Islet precursor cell (in vitro differentiated cells): ENCODE data around the gene TNS1.

ENCODE experiments used
- DNase-seq: peaks from one replicate; pipeline ENCODE4 v3.0.0-alpha.2; 2018

The TNS1 gene

DNA sequence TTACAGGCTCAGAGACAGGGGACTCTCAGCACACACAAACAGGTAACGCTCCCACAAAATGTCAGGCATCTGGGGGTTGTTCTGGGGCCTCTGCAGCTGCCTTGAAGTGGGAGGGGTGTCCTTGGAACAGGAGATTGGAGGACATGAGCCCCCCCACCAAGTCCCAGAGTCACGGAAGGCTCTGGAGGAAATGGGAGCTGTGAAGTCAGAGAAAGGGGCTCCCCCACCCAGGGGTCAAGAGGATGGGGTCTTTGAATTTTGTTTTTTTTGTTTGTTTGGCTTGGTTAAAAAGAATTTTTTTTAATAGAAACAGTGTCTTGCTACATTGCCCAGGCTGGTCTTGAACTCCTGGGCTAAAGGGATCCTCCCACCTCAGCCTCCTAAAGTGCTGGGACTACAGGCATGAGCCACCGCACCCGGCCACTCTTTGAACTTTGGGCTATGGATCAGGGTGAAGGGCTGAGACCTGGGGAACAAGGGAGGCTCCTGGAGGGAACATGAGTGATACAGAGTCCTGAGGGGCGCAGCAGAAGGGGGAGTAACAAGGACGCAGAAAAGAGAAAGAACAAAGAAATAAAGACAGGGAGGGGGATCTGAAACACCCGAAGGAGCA, 46.8 kb downstream of the TNS1 start:
- no peak for DNase-seq

DNA sequence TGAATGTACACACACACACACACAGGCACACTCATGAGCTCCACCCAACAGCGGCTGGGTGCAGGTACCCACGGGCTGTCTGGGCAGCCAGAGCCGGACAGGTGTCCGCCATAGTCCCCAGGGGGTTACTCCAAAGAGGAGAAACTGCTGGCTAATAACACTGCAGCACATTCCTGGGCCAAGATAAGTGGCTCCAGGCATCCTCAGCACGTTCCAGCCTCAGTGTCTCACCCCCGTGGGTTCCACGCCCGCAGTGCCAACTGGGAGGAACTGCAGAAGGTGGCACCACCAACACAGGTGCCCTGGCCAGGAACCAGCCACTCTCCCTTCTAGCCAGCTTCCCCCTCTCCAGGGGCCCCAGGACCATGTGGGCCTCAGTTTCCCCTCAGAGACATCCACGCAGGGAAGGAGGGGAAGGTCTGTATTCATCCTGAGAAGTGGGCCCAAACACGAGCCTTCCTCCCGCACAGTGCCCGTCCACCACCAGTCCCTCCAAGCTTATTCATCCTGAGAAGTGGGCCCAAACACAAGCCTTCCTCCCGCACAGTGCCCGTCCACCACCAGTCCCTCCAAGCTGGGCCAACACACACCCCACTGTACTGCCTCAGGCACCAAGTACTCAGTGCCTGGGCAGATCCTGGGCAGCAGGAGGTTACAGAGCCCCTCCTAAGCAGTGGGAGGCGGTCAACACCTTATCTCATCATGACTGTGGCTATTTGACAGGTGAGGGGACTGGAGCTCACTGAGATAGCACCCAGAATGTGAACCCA, 47.6 kb downstream of the TNS1 start:
- no peak for DNase-seq

DNA sequence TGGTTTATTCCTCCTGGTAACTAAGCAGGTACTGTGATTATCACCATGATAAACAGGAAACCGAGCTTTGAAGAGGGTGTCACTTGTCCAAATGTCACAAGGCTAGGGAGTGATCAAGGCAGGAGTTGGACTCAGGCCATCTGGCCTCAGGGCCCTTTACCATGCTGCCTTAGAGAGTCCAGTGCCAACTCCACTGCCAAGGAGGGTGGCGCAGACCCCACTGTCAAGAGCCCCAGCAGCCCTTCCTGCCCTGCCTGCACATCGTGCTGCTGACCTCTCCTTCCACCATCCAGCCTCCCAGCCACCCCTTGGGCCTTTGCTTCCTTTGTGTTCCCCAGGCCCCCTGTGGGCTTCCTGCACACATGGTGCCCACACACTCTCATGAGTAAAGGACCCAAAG, 48.3 kb downstream of the TNS1 start:
- DNase-seq = no peak

DNA sequence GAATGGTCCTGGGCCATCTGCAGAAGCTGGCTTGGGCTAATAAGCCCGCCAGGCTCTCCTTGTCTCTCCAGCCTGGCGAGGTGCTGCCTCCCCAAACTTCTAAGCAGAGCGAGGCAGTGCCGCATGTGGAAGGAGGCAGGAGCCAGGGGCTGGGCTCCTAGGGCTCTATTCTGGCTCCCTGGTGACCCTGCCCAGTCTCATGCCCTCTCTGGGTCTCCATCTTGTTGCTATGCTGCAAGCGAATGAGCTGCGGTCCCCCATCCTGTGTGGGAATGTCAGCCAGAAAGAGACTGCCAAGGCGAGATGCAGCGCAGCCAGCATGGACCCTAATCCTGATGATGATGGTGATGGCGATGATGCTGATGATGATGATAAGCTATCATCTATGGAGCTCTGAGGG, 48.7 kb downstream of the TNS1 start:
- no peak for DNase-seq

DNA sequence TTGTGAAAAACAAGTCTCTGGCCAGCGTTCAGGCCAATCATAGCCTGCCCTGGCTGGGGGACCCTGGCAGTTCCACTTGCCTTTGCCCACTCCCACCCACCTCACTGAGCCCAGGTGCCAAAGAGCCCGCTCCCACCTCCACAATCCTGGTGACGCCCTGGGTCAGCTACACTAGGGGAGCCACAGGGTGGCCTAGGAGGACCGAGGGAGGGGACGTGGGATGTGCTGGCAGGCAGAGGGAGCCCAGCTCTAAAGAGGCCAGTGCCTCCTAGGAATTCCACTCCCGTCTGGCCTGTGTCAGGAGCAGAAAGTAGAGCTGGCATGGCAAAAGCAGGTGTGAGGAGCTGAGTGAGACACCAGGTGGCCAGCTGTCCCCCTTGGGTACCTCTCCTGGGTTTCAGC, 49.3 kb downstream of the TNS1 start:
- no peak for DNase-seq

DNA sequence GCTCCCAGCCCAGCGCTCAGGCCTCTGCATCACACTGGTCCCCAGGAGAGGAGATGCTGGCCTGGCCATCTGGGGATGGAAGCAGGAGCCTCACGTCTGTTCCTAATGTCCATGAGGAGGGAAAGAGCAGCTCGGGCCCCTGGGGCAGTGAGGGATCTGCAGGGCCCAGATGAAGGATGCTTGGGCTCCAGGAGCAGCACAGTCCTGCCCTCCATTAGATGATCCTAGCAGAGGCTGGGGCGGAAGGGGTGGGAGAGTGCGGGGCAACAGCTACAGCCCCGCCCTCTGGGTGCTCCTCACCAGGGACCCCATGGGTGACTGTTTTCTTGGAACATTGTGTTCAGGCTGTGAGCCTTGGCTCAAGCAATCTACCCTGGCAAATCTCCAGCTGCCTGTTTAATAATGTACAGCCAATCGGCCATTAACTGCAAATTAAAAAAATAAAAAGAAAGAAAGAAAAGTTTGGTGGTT, 49.7 kb downstream of the TNS1 start:
- DNase-seq = no peak

DNA sequence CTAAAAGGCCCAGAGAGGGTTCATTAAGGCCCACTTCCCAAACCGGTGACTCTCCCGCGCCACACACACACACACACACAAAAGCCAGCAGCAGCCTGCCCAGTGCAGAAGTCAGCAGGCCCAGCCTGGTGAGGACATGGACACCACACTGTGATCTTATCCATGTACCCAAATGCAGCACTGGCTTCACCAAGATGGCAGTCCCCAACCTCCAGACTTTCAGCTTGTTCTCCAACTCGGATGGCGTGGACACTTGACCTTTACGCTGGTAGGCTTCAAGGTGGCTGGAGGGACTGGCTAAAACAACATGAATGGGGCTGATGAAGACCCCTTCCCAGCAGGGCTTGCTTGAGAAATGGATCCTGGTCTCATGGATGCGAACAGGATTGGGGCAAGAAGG, 50.4 kb downstream of the TNS1 start:
- DNase-seq = no peak

DNA sequence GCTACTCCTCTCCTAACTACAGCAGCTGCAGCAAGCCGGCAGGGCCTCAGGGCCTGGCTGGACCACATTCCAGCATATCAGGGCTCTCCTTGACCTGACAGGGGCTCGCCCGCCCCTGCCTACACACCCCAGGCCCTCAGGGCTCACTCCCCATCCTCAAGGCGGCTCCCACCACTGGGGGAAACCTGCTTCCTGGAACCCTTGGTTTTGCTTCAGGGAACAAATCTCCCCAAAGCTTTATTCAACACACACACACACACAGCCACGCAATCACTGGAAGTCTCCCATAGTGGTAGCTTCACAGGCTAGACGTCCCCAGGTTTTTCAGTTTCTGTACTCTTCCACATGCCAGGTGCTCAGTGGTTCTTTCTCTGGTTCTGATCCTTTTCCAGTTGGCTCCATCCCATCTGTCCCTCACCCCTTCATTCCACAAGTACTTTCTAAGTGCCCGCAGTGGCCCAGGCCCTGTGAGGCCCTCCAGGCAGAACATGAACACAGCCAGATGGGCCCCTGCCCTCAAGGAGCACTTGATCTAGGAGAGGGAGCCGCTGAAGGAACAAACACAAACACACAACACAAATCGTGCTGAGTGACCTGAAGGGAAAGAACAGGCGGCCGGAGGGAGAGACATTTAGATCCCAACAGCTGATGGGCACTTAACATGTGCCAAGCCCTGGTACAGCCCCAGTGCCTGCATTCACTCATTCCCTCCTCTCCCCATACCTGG, 51.1 kb downstream of the TNS1 start:
- DNase-seq = peak; percentile 87

DNA sequence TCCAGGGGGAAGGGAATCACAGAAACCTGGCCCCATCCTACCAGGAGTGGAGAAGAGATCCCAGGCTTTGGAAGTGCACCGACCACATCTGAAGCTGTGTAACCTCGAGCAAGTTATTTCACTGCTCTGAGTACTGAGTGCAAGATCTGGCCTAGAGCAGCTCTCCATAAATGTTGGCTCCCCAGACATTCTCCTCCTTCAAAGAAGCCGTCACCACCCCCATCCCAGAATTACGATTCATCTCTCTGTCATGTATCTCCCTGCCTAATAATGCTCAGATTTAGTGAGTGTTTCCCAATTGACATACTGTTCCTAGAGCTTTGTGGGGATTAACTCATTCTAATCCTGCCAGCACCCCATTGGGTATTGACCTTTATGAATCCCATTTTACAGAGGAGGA, 51.7 kb downstream of the TNS1 start:
- DNase-seq = no peak

DNA sequence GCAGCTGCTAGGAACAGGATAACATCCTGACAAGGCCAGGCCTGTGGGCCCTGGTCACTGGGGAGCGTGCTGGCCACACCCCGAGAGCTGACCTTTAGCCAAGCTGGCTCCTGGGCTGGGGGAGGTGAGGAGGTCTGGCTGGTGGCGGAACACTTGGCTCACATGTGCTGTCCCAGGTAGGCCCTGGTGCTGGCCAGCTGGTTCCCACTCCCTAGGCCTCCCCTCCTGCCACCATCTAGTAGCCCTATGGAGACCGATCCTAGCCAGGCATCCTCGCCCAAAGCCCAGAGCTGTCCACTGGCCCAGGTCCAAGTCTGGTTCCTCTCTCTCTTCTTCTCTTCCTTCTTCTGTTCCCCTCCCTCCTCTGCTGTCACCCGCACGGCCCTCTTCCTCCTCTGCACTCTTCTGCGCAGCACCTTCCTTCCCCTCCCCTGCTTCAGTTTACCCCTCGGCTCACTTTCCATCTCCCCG, 52.4 kb downstream of the TNS1 start:
- no peak for DNase-seq

DNA sequence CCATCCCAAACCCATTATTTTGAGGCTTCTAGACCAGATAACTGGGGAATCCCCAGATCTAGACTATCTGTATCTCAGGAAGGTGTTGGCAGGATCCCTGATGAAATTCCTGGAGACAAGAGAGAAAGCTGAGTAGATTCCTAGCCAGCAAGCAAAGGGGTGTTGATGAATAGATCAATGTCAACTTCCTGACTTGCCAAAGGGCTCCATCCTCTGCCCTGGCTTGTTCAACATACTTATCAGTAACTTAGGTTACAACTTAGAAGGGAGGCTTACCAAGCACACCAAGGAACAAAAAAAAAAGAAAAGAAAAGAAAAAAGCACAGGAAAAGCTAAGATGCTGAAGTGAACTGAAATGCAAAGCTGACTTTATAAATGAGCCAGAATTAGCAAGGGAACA, 53.3 kb downstream of the TNS1 start:
- no peak for DNase-seq

DNA sequence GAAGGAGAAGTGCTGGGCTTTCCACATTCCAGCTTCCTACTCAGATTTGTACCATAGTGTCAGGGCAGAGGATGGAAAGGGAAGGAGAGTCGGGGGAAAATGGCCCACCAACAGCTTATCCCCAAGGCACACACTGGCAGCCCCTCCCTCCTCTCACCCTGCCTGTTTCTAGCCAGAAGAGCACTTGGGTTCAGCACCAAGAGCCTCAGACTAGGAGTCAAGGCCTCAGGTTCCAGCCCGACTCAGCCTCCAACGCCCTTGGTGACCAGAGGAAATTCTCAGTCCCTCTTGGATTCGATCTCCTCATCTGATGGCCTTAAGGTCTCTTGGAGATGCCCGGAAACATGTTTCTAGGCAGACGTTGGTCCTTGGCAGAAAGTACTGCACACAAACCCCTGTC, 53.9 kb downstream of the TNS1 start:
- no peak for DNase-seq

DNA sequence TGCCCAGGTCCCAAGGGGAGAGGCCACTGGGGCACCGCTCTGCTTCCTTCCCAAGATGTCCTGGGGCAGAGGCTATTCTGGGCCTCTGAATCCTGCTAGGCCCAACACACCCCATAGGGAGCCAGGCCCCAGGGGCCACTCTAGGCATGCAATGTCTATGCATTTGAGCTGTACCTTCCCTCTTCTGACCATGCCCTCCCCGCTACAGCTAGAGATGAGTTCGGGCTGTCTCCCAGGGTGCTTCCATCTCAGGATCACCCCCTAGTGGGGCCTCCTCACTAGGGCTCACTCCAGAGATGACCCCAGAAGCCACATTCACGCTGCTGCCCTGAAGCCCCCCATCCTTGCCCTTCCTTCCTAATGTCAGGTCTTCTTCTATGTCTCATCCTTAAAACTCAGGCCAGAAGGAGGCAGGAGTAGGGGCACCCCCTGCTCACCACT, 54.4 kb downstream of the TNS1 start:
- DNase-seq = no peak

DNA sequence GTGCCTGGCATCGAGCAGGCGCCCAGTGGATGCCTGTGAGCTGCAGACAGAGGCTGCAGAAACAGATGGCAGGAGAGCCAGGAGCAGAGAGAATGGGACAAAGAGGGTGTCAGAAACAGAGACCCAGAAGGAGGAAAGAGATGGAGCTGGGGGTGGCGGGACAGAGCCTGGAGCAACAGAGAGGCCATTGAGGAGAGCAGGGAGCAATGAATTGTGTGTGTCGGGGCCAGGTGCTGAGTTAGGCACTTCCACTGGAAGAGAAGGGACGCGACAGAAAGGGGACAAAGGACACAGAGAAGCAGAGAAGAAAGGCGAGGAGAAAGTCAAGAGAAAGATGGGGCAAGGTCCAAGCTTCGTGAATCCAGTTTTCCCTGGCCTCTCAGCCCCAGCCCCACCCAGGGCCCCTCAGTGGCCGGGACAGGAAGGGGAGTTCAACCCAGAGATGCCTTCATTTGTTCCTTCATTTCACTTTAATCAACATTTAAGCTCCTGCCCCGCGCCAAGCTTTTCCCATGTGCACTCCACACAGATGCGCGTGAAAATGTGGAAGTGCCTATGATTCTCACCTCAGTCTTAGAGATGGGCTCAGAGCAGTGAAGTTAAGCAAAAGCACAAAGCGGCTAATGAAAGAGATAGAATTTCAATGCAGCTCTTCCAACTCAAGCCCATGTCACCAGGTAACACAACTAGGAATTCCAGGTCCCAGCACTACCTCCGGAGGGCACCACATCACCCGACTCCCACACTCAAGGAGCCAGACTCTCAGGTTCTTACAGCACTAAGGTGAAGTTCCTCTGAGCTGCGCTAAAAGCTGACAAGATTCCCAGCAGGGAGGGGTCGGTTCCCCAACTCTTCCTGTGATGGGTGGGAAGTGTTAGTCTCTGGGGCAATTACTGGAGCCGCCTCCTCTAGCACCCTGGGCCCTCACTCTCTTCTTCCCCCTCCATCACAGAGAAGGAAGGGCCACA, 55.1 kb downstream of the TNS1 start:
- DNase-seq = no peak

DNA sequence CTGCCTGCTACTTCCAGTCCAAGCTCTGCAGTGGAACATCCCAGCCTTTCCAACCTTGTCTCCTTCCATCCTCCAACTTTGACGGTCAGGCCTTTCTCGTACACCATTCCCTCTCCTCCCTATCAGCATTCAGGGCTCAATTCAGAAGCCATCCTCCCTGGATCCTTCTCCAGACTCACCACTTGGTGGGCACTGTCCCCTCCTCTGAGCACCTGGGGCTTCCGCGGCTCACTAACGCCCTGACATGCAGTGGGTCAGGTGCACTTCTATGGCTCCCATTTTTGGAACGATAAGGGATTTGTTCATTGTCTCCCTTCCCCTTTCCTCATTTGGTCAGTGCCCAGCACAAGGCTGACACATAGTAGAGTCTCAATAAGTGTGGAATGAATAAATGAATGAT, 56.7 kb downstream of the TNS1 start:
- DNase-seq = no peak

DNA sequence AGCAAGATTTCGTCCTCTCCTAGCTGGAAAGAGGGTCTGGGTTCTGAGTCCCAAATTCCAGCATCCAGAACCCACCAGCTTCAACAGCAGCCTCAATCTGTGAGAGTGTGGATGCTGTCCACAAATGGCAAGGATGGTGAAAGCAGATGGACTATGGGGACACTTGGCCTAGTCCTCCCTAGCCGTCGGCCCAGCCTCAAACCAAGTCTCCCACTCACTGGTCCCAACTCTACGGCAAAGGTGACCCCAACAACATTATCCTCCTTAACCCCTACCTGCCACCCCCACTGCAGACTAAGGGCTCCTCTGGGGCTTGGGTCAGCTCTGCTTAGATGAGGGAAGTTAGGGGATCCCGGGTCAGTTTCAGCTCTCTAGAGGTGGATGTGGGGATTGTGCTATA, 57.3 kb downstream of the TNS1 start:
- DNase-seq = no peak

DNA sequence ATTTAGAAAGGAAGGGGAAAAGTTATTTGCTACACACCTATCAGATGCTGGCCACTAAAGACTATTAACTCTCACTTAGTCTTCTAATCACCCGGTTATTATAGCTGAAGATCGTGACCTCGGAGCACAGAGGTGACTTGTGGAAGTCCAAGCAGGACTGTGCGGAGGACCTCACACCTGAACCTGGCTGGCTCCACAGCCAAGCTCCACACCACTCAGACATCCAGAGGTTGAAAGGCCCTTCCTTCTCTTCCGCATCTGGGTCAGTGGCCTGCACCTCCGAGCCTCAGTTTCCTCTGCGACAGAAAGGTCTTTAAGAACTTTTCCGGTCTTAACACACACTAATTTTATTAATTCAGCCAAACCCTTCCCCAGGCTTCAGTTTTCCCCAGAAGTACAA, 57.9 kb downstream of the TNS1 start:
- no peak for DNase-seq

DNA sequence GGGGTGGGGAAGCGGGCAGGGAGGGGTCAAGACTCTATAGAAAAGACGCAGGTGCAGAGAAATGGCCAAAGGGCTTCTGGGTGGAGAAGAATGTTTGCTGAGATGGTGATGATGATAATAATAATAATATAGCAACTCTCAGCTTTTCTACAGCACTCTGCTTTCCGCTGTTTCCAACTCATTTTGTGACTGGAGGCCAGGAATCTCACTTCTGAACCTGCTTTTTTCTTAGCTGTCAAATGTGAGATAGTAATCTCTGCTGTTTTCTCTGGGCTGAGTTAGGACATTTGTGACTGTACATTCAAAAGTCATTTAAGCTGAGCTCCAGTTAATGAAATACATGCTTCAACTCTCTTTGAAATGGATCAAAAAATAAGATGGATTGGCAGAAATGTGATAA, 58.4 kb downstream of the TNS1 start:
- no peak for DNase-seq

DNA sequence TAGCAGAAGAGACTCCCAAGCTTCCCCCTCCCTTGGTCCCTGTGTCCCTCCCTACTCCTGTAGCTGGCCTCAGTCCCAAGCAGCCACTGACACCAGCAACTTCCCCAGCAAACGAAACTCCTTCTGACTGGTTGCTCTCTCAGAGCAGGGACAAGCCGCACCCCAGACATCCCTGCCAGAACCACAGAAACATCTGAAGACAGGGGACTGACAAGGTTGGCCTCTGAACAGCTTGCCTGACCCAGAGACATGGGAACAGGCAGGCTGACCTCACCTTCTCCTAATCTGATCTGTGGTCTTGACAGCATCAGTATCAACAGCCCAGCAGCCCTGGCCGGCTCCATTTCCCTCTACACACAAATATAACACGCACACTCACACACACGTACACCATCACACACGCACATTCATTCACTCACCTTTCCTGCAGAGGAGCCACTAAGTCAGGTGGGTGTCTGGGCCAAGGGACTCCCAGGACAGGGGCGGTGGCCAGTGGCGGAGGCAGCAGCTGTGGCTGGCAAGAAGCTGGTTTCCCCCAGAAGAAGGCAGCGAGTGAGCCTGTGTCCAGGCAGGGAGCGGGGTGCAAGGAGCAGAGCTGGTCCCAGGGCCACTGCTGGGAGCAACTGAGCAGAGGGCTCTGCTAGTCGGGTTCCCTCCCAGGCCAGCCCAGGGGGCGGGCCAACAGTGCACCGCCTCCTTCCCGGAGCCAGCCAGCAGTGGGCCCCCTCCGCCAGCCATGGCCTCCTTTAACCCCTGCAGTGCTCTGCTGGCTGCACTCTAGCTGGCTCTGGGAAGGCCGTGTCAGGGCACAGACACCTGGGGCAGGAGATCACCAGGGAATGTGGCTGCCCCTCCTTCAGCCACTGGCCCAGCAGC, 59.1 kb downstream of the TNS1 start:
- peak; percentile 95 for DNase-seq

DNA sequence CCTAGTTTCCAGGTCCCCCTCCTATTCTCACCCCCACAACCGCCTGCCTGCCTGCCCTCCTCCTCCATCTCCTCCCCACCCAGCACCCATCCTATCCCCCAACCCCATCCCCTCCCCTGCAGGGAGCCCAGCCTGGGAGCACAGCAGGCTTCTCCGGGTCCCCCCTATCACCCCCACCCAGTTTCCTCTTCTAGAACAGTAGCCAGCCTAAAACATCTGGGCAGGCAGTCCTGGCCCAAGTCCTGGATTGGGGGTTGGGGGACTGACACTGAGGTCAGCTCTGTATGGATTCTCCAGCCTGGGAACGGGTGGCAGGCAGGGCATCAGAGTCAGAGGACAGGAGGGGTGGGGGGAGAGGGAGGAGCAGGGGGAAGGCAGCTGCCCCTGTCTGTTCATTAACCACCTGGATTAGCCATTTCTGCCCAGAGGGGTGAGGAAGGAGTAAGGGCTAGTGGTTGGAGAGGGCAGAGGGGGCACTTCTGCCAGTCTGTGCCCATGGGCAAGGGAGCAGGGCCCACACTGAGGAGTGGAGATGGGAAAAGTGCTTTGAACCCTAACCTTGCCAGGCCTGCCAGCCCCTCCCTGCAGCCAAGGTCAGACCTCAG, 60.0 kb downstream of the TNS1 start:
- DNase-seq = no peak
